Measurements from ENCODE around the gene ATAD3A.

Gene ATAD3A

GRCh38 chr1:1491601-1492000, 20.4 kb upstream of the ATAD3A start:
- no peak for TF ChIP-seq EP300 (IDR thresholded peaks at IDR 0.05; ENCODE audit: borderline replicate concordance)
- no peak for TF ChIP-seq CREB1 (IDR thresholded peaks at IDR 0.05; ENCODE audit: low read depth)
- no peak for TF ChIP-seq EGR1 (IDR thresholded peaks at IDR 0.05)
- no peak for TF ChIP-seq MAX (IDR thresholded peaks at IDR 0.05)
- TF ChIP-seq REST (IDR thresholded peaks at IDR 0.05; ENCODE audit: low read depth) = no peak
- no peak for TF ChIP-seq USF1 (IDR thresholded peaks at IDR 0.05)
- TF ChIP-seq TAF1 (IDR thresholded peaks at IDR 0.05; ENCODE audit: low read depth) = no peak
- no peak for TF ChIP-seq NFIC (IDR thresholded peaks at IDR 0.05)
- no peak for TF ChIP-seq CEBPB (IDR thresholded peaks at IDR 0.05)
- no peak for TF ChIP-seq FOXM1 (IDR thresholded peaks at IDR 0.05; ENCODE audit: borderline replicate concordance, low read depth)

- peak; percentile 65 for TF ChIP-seq RAD21 (IDR thresholded peaks at IDR 0.05; ENCODE audit: low read depth)
- TF ChIP-seq TCF12 (IDR thresholded peaks at IDR 0.05; ENCODE audit: low read depth) = peak; percentile 16; the same call in 1 of the 2 replicates
- peak; percentile 85 for TF ChIP-seq USF1 (IDR thresholded peaks at IDR 0.05)
Measured at GRCh38 chr1:1504777-1505365, 7.1 kb upstream of the ATAD3A start.

GRCh38 chr1:1505366-1505798, 6.6 kb upstream of the ATAD3A start:
- peak; percentile 11; the same call in 1 of the 2 replicates for TF ChIP-seq RAD21 (IDR thresholded peaks at IDR 0.05; ENCODE audit: low read depth)

- TF ChIP-seq TAF1 (IDR thresholded peaks at IDR 0.05; ENCODE audit: low read depth) = no peak
- TF ChIP-seq FOXM1 (IDR thresholded peaks at IDR 0.05; ENCODE audit: borderline replicate concordance, low read depth) = no peak
- TF ChIP-seq RAD21 (IDR thresholded peaks at IDR 0.05; ENCODE audit: low read depth) = no peak
- no peak for TF ChIP-seq TCF12 (IDR thresholded peaks at IDR 0.05; ENCODE audit: low read depth)
- TF ChIP-seq USF1 (IDR thresholded peaks at IDR 0.05) = no peak
- TF ChIP-seq EGR1 (IDR thresholded peaks at IDR 0.05) = no peak
- TF ChIP-seq YY1 (IDR thresholded peaks at IDR 0.05; ENCODE audit: low read depth) = no peak
- TF ChIP-seq CREB1 (IDR thresholded peaks at IDR 0.05; ENCODE audit: low read depth) = no peak
- TF ChIP-seq REST (IDR thresholded peaks at IDR 0.05; ENCODE audit: low read depth) = no peak
- no peak for TF ChIP-seq ZBTB7A (IDR thresholded peaks at IDR 0.05; ENCODE audit: low read depth)
- TF ChIP-seq MAX (IDR thresholded peaks at IDR 0.05) = no peak
- TF ChIP-seq CEBPB (IDR thresholded peaks at IDR 0.05) = no peak
Measured at GRCh38 chr1:1507305-1507704, 4.7 kb upstream of the ATAD3A start.

GRCh38 chr1:1510912-1511532, 940 bp upstream of the ATAD3A start:
- TF ChIP-seq TEAD4 (IDR thresholded peaks at IDR 0.05) = no peak
- peak; percentile 82 for TF ChIP-seq FOXM1 (IDR thresholded peaks at IDR 0.05; ENCODE audit: borderline replicate concordance, low read depth)
- TF ChIP-seq CEBPB (IDR thresholded peaks at IDR 0.05) = no peak
- TF ChIP-seq NFIC (IDR thresholded peaks at IDR 0.05) = no peak

- TF ChIP-seq NFIC (IDR thresholded peaks at IDR 0.05) (no peak), EP300 (IDR thresholded peaks at IDR 0.05; ENCODE audit: borderline replicate concordance) (no peak), MAX (IDR thresholded peaks at IDR 0.05) (no peak), TAF1 (IDR thresholded peaks at IDR 0.05; ENCODE audit: low read depth) (no peak), YY1 (IDR thresholded peaks at IDR 0.05; ENCODE audit: low read depth) (no peak), REST (IDR thresholded peaks at IDR 0.05; ENCODE audit: low read depth) (no peak), USF1 (IDR thresholded peaks at IDR 0.05) (no peak), RAD21 (IDR thresholded peaks at IDR 0.05; ENCODE audit: low read depth) (no peak), TEAD4 (IDR thresholded peaks at IDR 0.05) (no peak), FOXM1 (IDR thresholded peaks at IDR 0.05; ENCODE audit: borderline replicate concordance, low read depth) (no peak), EGR1 (IDR thresholded peaks at IDR 0.05) (no peak), TCF12 (IDR thresholded peaks at IDR 0.05; ENCODE audit: low read depth) (no peak), CEBPB (IDR thresholded peaks at IDR 0.05) (no peak)
Measured at GRCh38 chr1:1517973-1518620, 6.1 kb downstream of the ATAD3A start.
